ENCODE results near the gene CRTC3.

GRCh38 chr15:90677807-90678790 is 148.4 kb downstream of the CRTC3 start:
- no peak for TF ChIP-seq TAF1 (conservative IDR thresholded peaks at IDR 0.05)
- no peak for TF ChIP-seq RXRA (IDR thresholded peaks at IDR 0.05)
